Rectal smooth muscle tissue (tissue), 1 donor: ENCODE measurements around the gene HABP2.

Experiments
- H3K27ac ChIP-seq: one replicate; pipeline ENCODE4 v1.7.0; 2013; ENCODE audit warnings: low read depth, low read length, inconsistent platforms
- H3K27me3 ChIP-seq: one replicate; pipeline ENCODE4 v1.7.0; 2013; ENCODE audit warnings: low read length; ENCODE audit not compliant: control insufficient read depth, insufficient read depth
- H3K36me3 ChIP-seq: one replicate; pipeline ENCODE4 v1.7.0; 2013; ENCODE audit warnings: low read length; ENCODE audit not compliant: control insufficient read depth, insufficient read depth
- H3K4me1 ChIP-seq: one replicate; pipeline ENCODE4 v1.7.0; 2013; ENCODE audit warnings: low read length; ENCODE audit not compliant: control insufficient read depth, insufficient read depth
- H3K4me3 ChIP-seq: one replicate; pipeline ENCODE4 v1.7.0; 2013; ENCODE audit warnings: low read length
- H3K9ac ChIP-seq: one replicate; pipeline ENCODE4 v1.7.0; 2013; ENCODE audit warnings: low read length

The HABP2 gene

DNA sequence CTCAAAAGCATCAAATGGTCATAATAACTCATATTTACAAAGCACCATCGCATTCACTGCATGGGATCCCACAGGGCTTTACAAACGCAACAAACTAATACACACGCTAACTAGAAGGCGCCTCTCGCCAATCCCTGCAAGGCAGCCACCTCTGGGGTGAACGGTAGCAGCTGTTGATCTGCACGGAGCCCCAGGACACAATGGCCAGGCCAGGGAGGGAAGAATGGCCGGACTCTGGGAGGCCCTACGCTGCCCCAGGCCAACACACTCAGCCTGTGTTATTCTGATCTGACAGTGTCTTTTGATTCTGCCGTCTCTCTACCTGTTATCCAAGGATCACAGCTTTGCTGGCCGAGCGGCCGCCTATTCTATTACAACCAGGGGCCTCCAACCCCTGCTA lies 41.8 kb downstream of the HABP2 start:
- Histone ChIP-seq H3K4me1 (no peaks in the 10 kb centered on the region), H3K9ac (no peak overlapping the region), H3K27ac (no peak overlapping the region), H3K27me3 (peaks cover 3% of the 10 kb centered on the region), H3K36me3 (no peaks in the 10 kb centered on the region), H3K4me3 (no peak overlapping the region)

GRCh38 chr10:113600569-113600968 lies 47.7 kb downstream of the HABP2 start:
- no peak overlapping the region for H3K4me3 ChIP-seq
- no peaks in the 10 kb centered on the region for H3K36me3 ChIP-seq
- no peak overlapping the region for H3K9ac ChIP-seq
- no peaks in the 10 kb centered on the region for H3K27me3 ChIP-seq
- no peak overlapping the region for H3K27ac ChIP-seq
- no peaks in the 10 kb centered on the region for H3K4me1 ChIP-seq

DNA sequence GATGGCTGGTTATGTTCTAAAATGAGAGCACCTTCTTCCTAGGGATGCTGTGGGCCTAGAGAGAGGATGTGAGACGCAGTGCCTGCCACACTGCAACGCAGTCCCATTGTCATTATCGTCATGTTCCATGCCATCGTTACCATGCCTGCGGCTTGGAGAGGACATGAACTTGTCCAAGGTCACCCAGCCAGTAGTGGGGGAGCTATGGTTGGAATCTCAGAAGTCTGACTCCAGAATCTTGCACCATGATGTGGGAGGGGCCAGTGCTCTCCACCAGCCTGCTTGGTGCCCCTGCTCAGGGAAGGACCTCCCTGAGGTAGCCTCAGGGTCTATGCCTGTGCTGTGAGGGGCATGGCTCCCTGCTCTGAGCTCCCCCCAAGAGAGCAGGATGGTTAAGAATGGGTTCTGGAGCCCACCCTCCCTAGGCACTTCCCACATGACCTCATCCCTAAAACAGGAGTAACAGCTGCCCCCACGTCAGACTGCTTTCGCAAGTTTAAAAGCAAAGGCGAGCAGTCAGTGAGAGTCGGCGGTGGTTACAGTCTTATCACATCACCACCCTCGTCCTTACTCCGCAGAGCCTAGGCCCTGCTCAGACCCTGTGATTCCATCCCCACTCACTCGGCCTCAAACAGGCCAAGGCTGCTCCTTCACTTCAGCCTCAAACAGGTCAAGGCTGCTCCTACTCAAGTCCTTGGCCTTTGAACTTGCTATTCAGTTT lies 50.4 kb downstream of the HABP2 start:
- no peaks in the 10 kb centered on the region for H3K27me3 ChIP-seq
- H3K9ac ChIP-seq = no peak overlapping the region
- no peak overlapping the region for H3K4me3 ChIP-seq
- H3K36me3 ChIP-seq = no peaks in the 10 kb centered on the region
- H3K4me1 ChIP-seq = no peaks in the 10 kb centered on the region
- no peak overlapping the region for H3K27ac ChIP-seq

DNA sequence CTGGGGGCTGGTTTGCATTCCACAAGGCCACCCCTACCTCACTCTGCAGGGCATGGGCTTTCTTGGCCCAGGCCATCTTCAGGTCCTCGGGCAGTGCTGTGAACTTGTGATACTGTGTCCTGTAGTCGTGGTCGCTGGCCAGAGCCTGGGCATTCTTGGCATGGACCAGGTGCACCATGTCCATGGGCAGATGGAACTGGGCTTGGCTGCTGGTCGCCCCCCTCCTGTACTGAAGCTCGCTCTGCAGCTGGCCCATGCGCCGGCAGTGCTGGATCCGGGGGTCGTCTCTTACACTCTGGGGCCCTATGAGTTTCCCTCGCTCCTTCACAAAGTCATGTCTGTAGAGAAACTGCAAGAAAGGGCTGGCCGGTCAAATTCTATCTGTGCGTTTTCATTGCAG lies 51.7 kb downstream of the HABP2 start:
- H3K4me1 ChIP-seq = no peaks in the 10 kb centered on the region
- no peak overlapping the region for H3K9ac ChIP-seq
- no peaks in the 10 kb centered on the region for H3K36me3 ChIP-seq
- H3K27ac ChIP-seq = no peak overlapping the region
- no peaks in the 10 kb centered on the region for H3K27me3 ChIP-seq
- H3K4me3 ChIP-seq = no peak overlapping the region

DNA sequence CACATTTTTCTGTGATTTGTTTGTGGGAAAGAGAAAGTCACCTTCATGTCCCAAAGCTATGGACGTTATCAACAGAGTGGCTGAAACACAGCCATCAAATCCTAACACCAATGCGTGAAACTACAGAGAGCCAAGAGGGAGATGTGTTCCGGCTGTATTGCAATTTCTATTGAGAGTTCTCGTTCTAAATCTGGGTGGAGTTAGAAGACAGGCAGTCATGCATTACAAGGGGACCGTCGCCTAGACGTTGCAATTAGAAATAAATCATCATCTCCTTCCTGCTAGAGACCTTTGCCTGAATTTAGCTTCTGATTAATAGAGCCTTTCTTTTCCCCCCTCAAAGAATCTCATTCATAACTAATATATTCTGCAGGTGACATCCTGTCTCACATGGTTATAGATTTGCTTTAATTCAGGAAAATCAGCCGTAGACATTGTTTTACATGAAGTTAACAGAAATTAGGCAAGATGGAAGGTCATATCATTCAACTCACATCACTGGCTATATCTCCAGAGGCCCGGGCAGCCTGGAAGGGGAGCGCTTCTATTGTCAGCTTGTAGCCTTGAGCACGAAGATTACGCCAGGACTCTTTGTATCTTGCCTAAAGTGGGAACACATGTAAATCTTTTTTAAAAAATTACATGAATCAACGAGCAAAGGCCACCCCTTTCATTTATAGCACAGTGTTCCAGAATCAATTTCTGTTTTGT lies 52.6 kb downstream of the HABP2 start:
- Histone ChIP-seq H3K4me3 (no peak overlapping the region), H3K27ac (no peak overlapping the region), H3K36me3 (no peaks in the 10 kb centered on the region), H3K27me3 (no peaks in the 10 kb centered on the region), H3K9ac (no peak overlapping the region), H3K4me1 (no peaks in the 10 kb centered on the region)

DNA sequence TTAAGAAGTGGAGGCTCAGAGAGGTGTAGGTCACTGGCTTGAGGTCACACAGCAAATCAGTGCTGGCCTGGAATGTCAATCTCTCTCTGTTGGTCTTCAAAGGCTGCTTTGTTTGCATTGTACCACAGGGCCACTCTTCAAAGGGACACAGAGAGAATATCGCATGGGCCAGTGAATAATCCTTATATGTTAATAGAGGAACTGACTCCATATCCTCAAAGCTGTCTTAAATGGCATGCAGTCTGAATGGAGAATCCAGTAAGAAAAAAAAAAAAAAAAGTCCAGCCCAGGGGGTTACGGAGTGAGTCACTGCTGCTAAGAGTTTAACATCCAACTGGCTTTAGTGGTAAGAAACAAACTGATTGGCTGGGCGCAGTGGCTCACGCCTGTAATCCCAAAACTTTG lies 56.9 kb downstream of the HABP2 start:
- Histone ChIP-seq H3K4me1 (no peaks in the 10 kb centered on the region), H3K27ac (no peak overlapping the region), H3K4me3 (no peak overlapping the region), H3K36me3 (no peaks in the 10 kb centered on the region), H3K9ac (no peak overlapping the region), H3K27me3 (no peaks in the 10 kb centered on the region)

GRCh38 chr10:113610631-113611601 lies 58.1 kb downstream of the HABP2 start:
- Histone ChIP-seq H3K36me3 (no peaks in the 10 kb centered on the region), H3K4me3 (no peak overlapping the region), H3K27me3 (peaks cover under 1% of the 10 kb centered on the region), H3K27ac (no peak overlapping the region), H3K4me1 (no peaks in the 10 kb centered on the region), H3K9ac (no peak overlapping the region)

GRCh38 chr10:113612154-113612553 lies 59.3 kb downstream of the HABP2 start:
- no peak overlapping the region for H3K9ac ChIP-seq
- H3K4me3 ChIP-seq = no peak overlapping the region
- peaks cover 2% of the 10 kb centered on the region for H3K27me3 ChIP-seq
- H3K27ac ChIP-seq = no peak overlapping the region
- no peaks in the 10 kb centered on the region for H3K36me3 ChIP-seq
- H3K4me1 ChIP-seq = no peaks in the 10 kb centered on the region

DNA sequence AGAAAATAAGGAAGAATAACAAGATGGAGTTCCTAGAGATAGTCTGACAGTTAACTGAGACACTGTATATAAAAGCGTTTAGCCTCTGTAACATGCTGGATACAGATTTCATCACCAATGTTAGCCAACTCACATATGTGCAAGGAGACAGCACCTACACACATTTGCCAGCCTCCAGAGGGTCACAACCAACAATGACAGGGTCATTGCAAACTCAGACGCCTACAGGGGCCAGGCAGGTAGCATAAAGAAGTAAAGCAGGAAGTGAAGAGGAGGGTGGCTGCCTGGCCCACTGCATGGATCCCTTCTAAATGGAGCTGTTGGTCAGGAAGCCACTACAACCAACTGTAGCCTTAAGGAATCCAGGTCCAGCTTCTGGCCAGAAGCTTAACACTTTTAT lies 60.6 kb downstream of the HABP2 start:
- Histone ChIP-seq H3K27ac (no peak overlapping the region), H3K9ac (no peak overlapping the region), H3K36me3 (no peaks in the 10 kb centered on the region), H3K4me3 (no peak overlapping the region), H3K27me3 (peaks cover 2% of the 10 kb centered on the region), H3K4me1 (no peaks in the 10 kb centered on the region)

GRCh38 chr10:113613977-113614690 lies 61.3 kb downstream of the HABP2 start:
- H3K27me3 ChIP-seq = peaks cover 2% of the 10 kb centered on the region
- H3K36me3 ChIP-seq = no peaks in the 10 kb centered on the region
- H3K4me3 ChIP-seq = no peak overlapping the region
- no peaks in the 10 kb centered on the region for H3K4me1 ChIP-seq
- no peak overlapping the region for H3K9ac ChIP-seq
- no peak overlapping the region for H3K27ac ChIP-seq

GRCh38 chr10:113616244-113617074 lies 63.6 kb downstream of the HABP2 start:
- Histone ChIP-seq H3K9ac (no peak overlapping the region), H3K4me1 (no peaks in the 10 kb centered on the region)

More at GRCh38 chr10:113616244-113617074, 63.6 kb downstream of the HABP2 start:
- H3K4me3 ChIP-seq = no peak overlapping the region
- no peaks in the 10 kb centered on the region for H3K36me3 ChIP-seq
- H3K27me3 ChIP-seq = peaks cover 2% of the 10 kb centered on the region
- no peak overlapping the region for H3K27ac ChIP-seq
